GM18507 (cell line): Measurements from ENCODE around the gene MIER2.
"Not testable (repeated sequence)": the region's sequence is repeated elsewhere in the genome, so short reads cannot be mapped to it uniquely, and the experiment has no call there.

Experiments
- DNase-seq: peaks from one replicate; pipeline ENCODE4 v3.0.0; 2011; ENCODE audit warnings: low read depth; ENCODE audit not compliant: insufficient read length; ENCODE audit errors: extremely low spot score
- FAIRE-seq: peaks from 2 replicates; lab custom pipeline; 2011; peaks lifted over from hg19 to GRCh38; lab: Jason Lieb, UNC

MIER2 gene

GRCh38 chr19:344625-345319 lies at the start of gene MIER2:
TSS of gene MIER2 (minus strand) at chr19:344796. CDS start at chr19:344782, 14 bp downstream.
- FAIRE-seq (peak; percentile 62), DNase-seq (peak; percentile 90)

GRCh38 chr19:393560-393959 lies 49.0 kb upstream of the MIER2 start:
- not testable (repeated sequence) for DNase-seq, FAIRE-seq

- FAIRE-seq (no peak), DNase-seq (no peak)
These were observed 47.9 kb upstream of the MIER2 start for GRCh38 chr19:392375-392970.

GRCh38 chr19:391726-392374 lies 47.3 kb upstream of the MIER2 start:
- FAIRE-seq (no peak), DNase-seq (no peak)

- FAIRE-seq (no peak), DNase-seq (no peak)
These were observed 46.6 kb upstream of the MIER2 start for GRCh38 chr19:391207-391557.

GRCh38 chr19:390386-391206 lies 46.0 kb upstream of the MIER2 start:
- no peak for FAIRE-seq

GRCh38 chr19:389935-390289 lies 45.3 kb upstream of the MIER2 start:
- DNase-seq = no peak
- FAIRE-seq = no peak

More at GRCh38 chr19:390386-391206, 46.0 kb upstream of the MIER2 start:
- DNase-seq = no peak

GRCh38 chr19:389255-389934 lies 44.8 kb upstream of the MIER2 start:
- no peak for FAIRE-seq
- no peak for DNase-seq

GRCh38 chr19:388691-389090 lies 44.1 kb upstream of the MIER2 start:
- DNase-seq (no peak), FAIRE-seq (no peak)

GRCh38 chr19:387777-388176 lies 43.2 kb upstream of the MIER2 start:
- FAIRE-seq = no peak
- DNase-seq = no peak

- FAIRE-seq, DNase-seq: not testable (repeated sequence)
These were observed 42.2 kb upstream of the MIER2 start for GRCh38 chr19:386632-387301.

- DNase-seq, FAIRE-seq: not testable (repeated sequence)
These were observed 41.6 kb upstream of the MIER2 start for GRCh38 chr19:386189-386588.

- FAIRE-seq = no peak
These were observed 40.2 kb upstream of the MIER2 start for GRCh38 chr19:384799-385169.

GRCh38 chr19:383922-384798 lies 39.6 kb upstream of the MIER2 start:
- FAIRE-seq (no peak), DNase-seq (no peak)

More at GRCh38 chr19:384799-385169, 40.2 kb upstream of the MIER2 start:
- DNase-seq = no peak

- DNase-seq (no peak), FAIRE-seq (no peak)
These were observed 38.4 kb upstream of the MIER2 start for GRCh38 chr19:383040-383439.

GRCh38 chr19:382578-382977 lies 38.0 kb upstream of the MIER2 start:
- not testable (repeated sequence) for DNase-seq
- FAIRE-seq = peak; percentile 63

GRCh38 chr19:381901-382300 lies 37.3 kb upstream of the MIER2 start:
- not testable (repeated sequence) for FAIRE-seq, DNase-seq

- not testable (repeated sequence) for DNase-seq, FAIRE-seq
These were observed 36.1 kb upstream of the MIER2 start for GRCh38 chr19:380618-381219.
